Sigmoid colon (tissue), 7 donors: Measurements from ENCODE around the gene RTKN2. TPM values are rescaled to one million over a fixed set of nuclear protein-coding genes. Genes with fewer than 3 reads are reported as not detected.

Experiments used
- DNase-seq: peaks from one replicate; pipeline ENCODE4 v3.0.0-alpha.2; 2019
- H3K27ac ChIP-seq, 4 donors: fragments of 200-600 bp; sonication (generic); one replicate each; pipeline ENCODE4 v1.5.1; 2016 to 2019; ENCODE audit warnings: mild to moderate bottlenecking in 1 of 4
- H3K27me3 ChIP-seq, 3 donors: fragments of 200-600 bp; sonication (generic); one replicate each; pipeline ENCODE4 v1.5.1; 2019; ENCODE audit warnings: mild to moderate bottlenecking in 1 of 3
- H3K36me3 ChIP-seq, 4 donors: fragments of 200-600 bp; sonication (generic); one replicate each; pipeline ENCODE4 v1.5.1; 2016 to 2019
- H3K4me1 ChIP-seq, 4 donors: fragments of 200-600 bp; sonication (generic); one replicate each; pipeline ENCODE4 v1.5.1; 2017 to 2019
- H3K4me3 ChIP-seq, 4 donors: fragments of 200-600 bp; sonication (generic); one replicate each; pipeline ENCODE4 v1.5.1; 2017 to 2019; ENCODE audit warnings: mild to moderate bottlenecking in 2 of 4, moderate library complexity in 1 of 4
- H3K9me3 ChIP-seq, 4 donors: fragments of 200-600 bp in 3 of 4; sonication (generic) in 3 of 4; one replicate each; pipeline versions ENCODE4 v1.5.1 to v1.6.1; 2013 to 2019
- EP300 ChIP-seq, 4 donors: sonication (generic); formaldehyde crosslinking; IDR thresholded peaks; one replicate each; pipeline ENCODE4 v1.6.1; 2017; ENCODE audit warnings: antibody characterized with exemption in 4 of 4
- POLR2A ChIP-seq, 2 donors: fragments of 450-650 bp; IDR thresholded peaks; one replicate each; pipeline ENCODE4 v1.6.1; 2016; ENCODE audit warnings: antibody characterized with exemption in 2 of 2, mild to moderate bottlenecking in 2 of 2, moderate library complexity in 2 of 2
- POLR2AphosphoS5 ChIP-seq, 4 donors: sonication (generic); formaldehyde crosslinking; IDR thresholded peaks; one replicate each; pipeline ENCODE4 v1.6.1; 2017; ENCODE audit warnings: antibody characterized with exemption in 4 of 4
- WGBS, 2 donors: extraction: QIAGEN DNeasy Blood & Tissue Kit; methylation state at CpG; one replicate each; pipeline ENCODE4 v1.1.7; 2013; 5-methylcytosine and 5-hydroxymethylcytosine counted together
- intact Hi-C: fragments of 100-400 bp; cut with DNase I; formaldehyde crosslinking; loops from one replicate; pipeline ENCODE4 v1.15.1; 2023
- polyA plus RNA-seq, 3 donors: library from polyadenylated mRNA; stranded (reverse); fragments of 200-250 nt; gene quantifications; one replicate each; pipeline ENCODE4 v1.2.3, GENCODE V29; 2013
- total RNA-seq, 4 donors: library from RNA; depleted of rRNA; stranded (reverse); fragments of >200 nt; gene quantifications; one replicate each; pipeline ENCODE4 v1.1.0, GENCODE V29; 2016
- TF ChIP-seq, protein P1 (sequence below), 4 experiments: fragments of 450-650 bp in 3 of 4; fragments of 200-600 bp in 1 of 4; IDR thresholded peaks; one replicate each; pipeline ENCODE4 v1.5.1; 2016 to 2019; ENCODE audit warnings: antibody characterized with exemption in 4 of 4, mild to moderate bottlenecking in 3 of 4, moderate library complexity in 2 of 4
- donor health status: healthy with polysubstance abuse.
- donor health status: Bipolar disorder and iron deficiency.
- donor health status: healthy.

The RTKN2 gene
- total and polyA plus RNA-seq, 7 donors, result 0.60 to 2.0 (median 1.2) TPM; not detected in 4

DNA sequence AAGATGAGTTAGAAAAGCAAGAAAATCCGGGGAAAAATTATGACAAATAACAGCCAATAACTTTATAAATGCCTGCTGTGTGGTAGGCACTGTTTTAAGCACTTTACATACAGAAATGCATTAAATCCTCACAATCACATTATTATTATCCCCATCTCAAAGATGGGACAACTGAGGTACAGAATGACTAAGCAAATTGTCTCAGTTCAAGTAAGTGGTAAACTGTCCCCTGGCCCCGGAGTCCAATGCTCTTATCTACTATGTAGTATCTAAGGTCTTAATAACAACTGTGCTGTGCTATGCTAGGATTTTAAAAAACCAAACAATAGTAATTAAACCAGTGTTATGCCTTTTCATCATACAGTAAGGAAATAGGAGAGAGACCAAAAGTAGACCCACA lies 105.6 kb downstream of the RTKN2 start:
- H3K4me1 ChIP-seq, result peaks cover 0 to 17% (median 10%) of the 10 kb centered on the region in 4 donors
- no peaks in the 10 kb centered on the region for H3K27me3 ChIP-seq
- H3K36me3 ChIP-seq, result no peaks in the 10 kb centered on the region
- no peaks in the 10 kb centered on the region for H3K9me3 ChIP-seq
- intact Hi-C loops, result no loop called here
- whole genome bisulfite sequencing, 2 donors, result 90 to 93% methylated on average over 2 of the region's 2 CpGs
- H3K27ac ChIP-seq, result no peak overlapping the region
- DNase-seq, result no peak
- TF ChIP-seq, protein P1, sequence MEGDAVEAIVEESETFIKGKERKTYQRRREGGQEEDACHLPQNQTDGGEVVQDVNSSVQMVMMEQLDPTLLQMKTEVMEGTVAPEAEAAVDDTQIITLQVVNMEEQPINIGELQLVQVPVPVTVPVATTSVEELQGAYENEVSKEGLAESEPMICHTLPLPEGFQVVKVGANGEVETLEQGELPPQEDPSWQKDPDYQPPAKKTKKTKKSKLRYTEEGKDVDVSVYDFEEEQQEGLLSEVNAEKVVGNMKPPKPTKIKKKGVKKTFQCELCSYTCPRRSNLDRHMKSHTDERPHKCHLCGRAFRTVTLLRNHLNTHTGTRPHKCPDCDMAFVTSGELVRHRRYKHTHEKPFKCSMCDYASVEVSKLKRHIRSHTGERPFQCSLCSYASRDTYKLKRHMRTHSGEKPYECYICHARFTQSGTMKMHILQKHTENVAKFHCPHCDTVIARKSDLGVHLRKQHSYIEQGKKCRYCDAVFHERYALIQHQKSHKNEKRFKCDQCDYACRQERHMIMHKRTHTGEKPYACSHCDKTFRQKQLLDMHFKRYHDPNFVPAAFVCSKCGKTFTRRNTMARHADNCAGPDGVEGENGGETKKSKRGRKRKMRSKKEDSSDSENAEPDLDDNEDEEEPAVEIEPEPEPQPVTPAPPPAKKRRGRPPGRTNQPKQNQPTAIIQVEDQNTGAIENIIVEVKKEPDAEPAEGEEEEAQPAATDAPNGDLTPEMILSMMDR (IDR thresholded peaks at IDR 0.05), result no peak
- TF ChIP-seq EP300 (IDR thresholded peaks at IDR 0.05) (no peak), POLR2AphosphoS5 (IDR thresholded peaks at IDR 0.05) (no peak), POLR2A (IDR thresholded peaks at IDR 0.05) (no peak)
- no peak overlapping the region for H3K4me3 ChIP-seq

- H3K4me3 ChIP-seq, result no peak overlapping the region
- H3K27ac ChIP-seq, result no peak overlapping the region
- no peak for TF ChIP-seq EP300 (IDR thresholded peaks at IDR 0.05)
- no peaks in the 10 kb centered on the region for H3K9me3 ChIP-seq
- WGBS, 2 donors, result 89 to 93% methylated on average over 4 of the region's 4 CpGs
- intact Hi-C loops, result no loop called here
- H3K4me1 ChIP-seq, result peaks cover 0 to 17% (median 10%) of the 10 kb centered on the region in 4 donors
- H3K27me3 ChIP-seq, result no peaks in the 10 kb centered on the region
- DNase-seq, result no peak
- H3K36me3 ChIP-seq, result no peaks in the 10 kb centered on the region
Measured at GRCh38 chr10:62162261-62162981, 106.2 kb downstream of the RTKN2 start.

- Histone ChIP-seq H3K4me1 (no peaks in the 10 kb centered on the region), H3K27ac (no peak overlapping the region), H3K4me3 (no peak overlapping the region), H3K27me3 (no peaks in the 10 kb centered on the region), H3K9me3 (no peaks in the 10 kb centered on the region), H3K36me3 (no peaks in the 10 kb centered on the region)
- no peak for DNase-seq
- intact Hi-C loops, result no loop called here
- TF ChIP-seq POLR2A (IDR thresholded peaks at IDR 0.05) (no peak), EP300 (IDR thresholded peaks at IDR 0.05) (no peak), POLR2AphosphoS5 (IDR thresholded peaks at IDR 0.05) (no peak)
- TF ChIP-seq, protein P1 (IDR thresholded peaks at IDR 0.05), result no peak
- 95 to 98% methylated on average over 3 of the region's 3 CpGs for WGBS, 2 donors
Measured at GRCh38 chr10:62159351-62159750, 109.3 kb downstream of the RTKN2 start.

DNA sequence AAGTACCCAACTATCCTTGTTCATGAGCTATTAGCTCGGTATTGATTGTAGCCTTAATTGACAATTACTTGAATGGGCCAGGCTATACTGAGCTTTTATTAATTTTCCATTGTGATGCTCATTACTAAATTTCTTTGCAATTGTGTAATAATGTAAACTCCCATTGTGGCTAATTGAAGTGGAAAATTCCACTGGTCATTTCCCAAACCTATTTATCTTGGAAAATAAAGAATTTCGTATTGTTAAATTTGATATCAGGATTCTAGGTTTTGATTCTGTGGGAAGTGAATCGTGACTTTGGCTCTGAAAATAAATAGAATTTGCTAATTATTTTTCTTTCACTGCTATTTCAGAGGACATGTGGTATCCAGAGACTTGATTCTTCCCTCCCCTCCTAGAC lies 111.0 kb downstream of the RTKN2 start:
- Histone ChIP-seq H3K27ac (no peak overlapping the region), H3K9me3 (no peaks in the 10 kb centered on the region), H3K36me3 (no peaks in the 10 kb centered on the region), H3K27me3 (no peaks in the 10 kb centered on the region), H3K4me1 (no peaks in the 10 kb centered on the region), H3K4me3 (no peak overlapping the region)
- DNase-seq, result no peak
- 90 to 93% methylated on average over 3 of the region's 3 CpGs for WGBS, 2 donors
- TF ChIP-seq, protein P1 (IDR thresholded peaks at IDR 0.05), result no peak
- TF ChIP-seq POLR2A (IDR thresholded peaks at IDR 0.05), result no peak
- TF ChIP-seq EP300 (IDR thresholded peaks at IDR 0.05), result no peak
- TF ChIP-seq POLR2AphosphoS5 (IDR thresholded peaks at IDR 0.05), result no peak
- intact Hi-C loops, result no loop called here

GRCh38 chr10:62155054-62155680 lies 113.5 kb downstream of the RTKN2 start:
- no peak for DNase-seq
- Histone ChIP-seq H3K27ac (no peak overlapping the region), H3K36me3 (no peaks in the 10 kb centered on the region), H3K4me3 (no peak overlapping the region), H3K4me1 (no peaks in the 10 kb centered on the region), H3K27me3 (no peaks in the 10 kb centered on the region), H3K9me3 (no peaks in the 10 kb centered on the region)
- no peak for TF ChIP-seq POLR2AphosphoS5 (IDR thresholded peaks at IDR 0.05)
- TF ChIP-seq EP300 (IDR thresholded peaks at IDR 0.05), result no peak
- TF ChIP-seq, protein P1 (IDR thresholded peaks at IDR 0.05), result no peak
- no peak for TF ChIP-seq POLR2A (IDR thresholded peaks at IDR 0.05)
- WGBS, 2 donors, result 81 to 84% methylated on average over 7 of the region's 7 CpGs
- intact Hi-C loops, result no loop called here
